Measurements from ENCODE around the gene RBM10.

DNA sequence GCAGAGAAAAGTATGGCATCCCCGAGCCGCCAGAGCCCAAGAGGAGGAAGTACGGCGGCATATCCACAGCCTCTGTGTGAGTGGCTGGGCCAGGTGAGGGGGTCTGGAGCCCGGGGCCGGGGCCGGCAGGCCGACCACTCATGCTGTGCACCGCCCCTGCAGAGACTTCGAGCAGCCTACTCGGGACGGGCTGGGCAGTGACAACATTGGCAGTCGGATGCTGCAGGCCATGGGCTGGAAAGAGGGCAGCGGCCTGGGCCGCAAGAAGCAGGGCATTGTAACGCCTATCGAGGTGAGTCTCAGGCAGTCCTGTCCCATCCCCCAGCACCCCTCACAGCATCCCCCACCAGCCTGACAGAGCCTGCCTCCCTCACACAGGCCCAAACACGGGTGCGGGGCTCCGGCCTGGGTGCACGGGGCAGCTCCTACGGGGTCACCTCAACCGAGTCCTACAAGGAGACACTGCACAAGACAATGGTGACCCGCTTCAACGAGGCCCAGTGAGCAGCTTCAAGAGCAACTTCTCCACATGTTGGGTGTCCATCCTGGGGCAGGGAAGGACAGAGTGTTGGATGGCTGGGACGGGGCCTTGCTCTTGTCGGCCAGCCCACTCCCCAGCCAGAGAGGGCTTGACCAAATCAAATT lies 41.2 kb downstream of the RBM10 start:
- TF ChIP-seq CTCF (IDR thresholded peaks at IDR 0.05; ENCODE audit: low read depth, low read length, poor library complexity, severe bottlenecking) (no peak), EZH2phosphoT487 (IDR thresholded peaks at IDR 0.05; ENCODE audit: borderline replicate concordance, low read length) (no peak)
